Measurements from ENCODE around the gene ST3GAL3.

Gene ST3GAL3

GRCh38 chr1:43707190-43708001 is at the start of gene ST3GAL3:
TSS of gene ST3GAL3 (plus strand) at chr1:43707536. CDS start at chr1:43736263, 28,727 bp downstream.
- no peak for DNase-seq

- DNase-seq, result no peak
These were observed 47.8 kb upstream of the ST3GAL3 start for GRCh38 chr1:43659212-43660166.

- DNase-seq, result no peak
These were observed 47.0 kb upstream of the ST3GAL3 start for GRCh38 chr1:43660355-43660754.

- DNase-seq, result no peak
These were observed 43.0 kb upstream of the ST3GAL3 start for GRCh38 chr1:43664369-43664768.

GRCh38 chr1:43666608-43667007 is 40.7 kb upstream of the ST3GAL3 start:
- no peak for DNase-seq

GRCh38 chr1:43668956-43669355 is 38.4 kb upstream of the ST3GAL3 start:
- no peak for DNase-seq

- no peak for DNase-seq
These were observed 37.5 kb upstream of the ST3GAL3 start for GRCh38 chr1:43669878-43670277.

GRCh38 chr1:43671193-43671592 is 36.1 kb upstream of the ST3GAL3 start:
- DNase-seq, result no peak

- no peak for DNase-seq
These were observed 35.6 kb upstream of the ST3GAL3 start for GRCh38 chr1:43671626-43672330.

GRCh38 chr1:43673261-43673660 is 34.1 kb upstream of the ST3GAL3 start:
- DNase-seq, result no peak

- no peak for DNase-seq
These were observed 28.4 kb upstream of the ST3GAL3 start for GRCh38 chr1:43678940-43679339.

GRCh38 chr1:43683560-43683959 is 23.8 kb upstream of the ST3GAL3 start:
- DNase-seq, result no peak

- DNase-seq, result no peak
These were observed 20.5 kb upstream of the ST3GAL3 start for GRCh38 chr1:43686801-43687200.

GRCh38 chr1:43687301-43688108 is 19.8 kb upstream of the ST3GAL3 start:
- DNase-seq, result no peak

- DNase-seq, result no peak
These were observed 19.3 kb upstream of the ST3GAL3 start for GRCh38 chr1:43688109-43688387.

- no peak for DNase-seq
These were observed 18.7 kb upstream of the ST3GAL3 start for GRCh38 chr1:43688594-43689000.

- DNase-seq, result no peak
These were observed 18.0 kb upstream of the ST3GAL3 start for GRCh38 chr1:43689289-43689688.

- DNase-seq, result no peak
These were observed 15.2 kb upstream of the ST3GAL3 start for GRCh38 chr1:43691871-43692815.

- no peak for DNase-seq
These were observed 14.0 kb upstream of the ST3GAL3 start for GRCh38 chr1:43693371-43693770.

GRCh38 chr1:43699281-43699680 is 8.1 kb upstream of the ST3GAL3 start:
- DNase-seq, result no peak

- no peak for DNase-seq
These were observed 3.5 kb upstream of the ST3GAL3 start for GRCh38 chr1:43703836-43704235.
